ENCODE data around the gene CT45A8.
"Not testable (repeated sequence)": the region's sequence is repeated elsewhere in the genome, so short reads cannot be mapped to it uniquely, and the experiment has no call there.

CT45A8 gene

DNA sequence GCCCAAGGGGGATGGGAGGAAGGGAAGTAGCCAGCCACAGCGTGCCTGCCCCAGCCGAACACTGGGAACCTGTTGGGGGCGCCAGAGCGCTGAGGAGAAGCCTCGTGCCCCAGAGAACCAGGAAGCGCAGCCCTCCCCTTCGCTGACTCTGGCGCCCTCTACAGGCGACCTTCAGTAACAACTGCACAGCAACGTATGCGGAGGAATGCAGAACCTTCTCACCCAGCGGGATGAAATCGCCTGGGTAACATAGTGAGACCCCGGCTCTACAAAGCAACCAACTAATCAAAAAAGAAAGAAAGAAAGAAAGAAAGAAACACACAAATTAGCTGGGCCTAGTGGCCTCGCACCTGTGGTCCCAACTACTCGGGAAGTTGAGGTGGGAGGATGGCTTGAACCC lies 51.7 kb downstream of the CT45A8 start, which contains the start of gene CT45A6:
TSS of gene CT45A6 (minus strand) at position 101 of the 400 bp plus-strand sequence. CDS start 3,794 bp downstream, outside the sequence.
- H3K27me3 ChIP-seq (replicated peaks); H3K27ac ChIP-seq; DNase-seq; H3K36me3 ChIP-seq (replicated peaks); in situ Hi-C loops (cut with HindIII; ENCODE audit: low pct_ligation_motif_present, low sequenced_read_pairs); H3K4me3 ChIP-seq (ENCODE audit: low read depth, low read length): not testable (repeated sequence)

Measured in brain microvascular endothelial cell (primary cell).